ENCODE measurements around the gene CERS6. TPM values are rescaled to one million over a fixed set of nuclear protein-coding genes. Genes with fewer than 3 reads are reported as not detected.

CERS6 gene
- total and polyA plus RNA-seq, 2 experiments from 2014 or later: 40.9 to 99.1 TPM

DNA sequence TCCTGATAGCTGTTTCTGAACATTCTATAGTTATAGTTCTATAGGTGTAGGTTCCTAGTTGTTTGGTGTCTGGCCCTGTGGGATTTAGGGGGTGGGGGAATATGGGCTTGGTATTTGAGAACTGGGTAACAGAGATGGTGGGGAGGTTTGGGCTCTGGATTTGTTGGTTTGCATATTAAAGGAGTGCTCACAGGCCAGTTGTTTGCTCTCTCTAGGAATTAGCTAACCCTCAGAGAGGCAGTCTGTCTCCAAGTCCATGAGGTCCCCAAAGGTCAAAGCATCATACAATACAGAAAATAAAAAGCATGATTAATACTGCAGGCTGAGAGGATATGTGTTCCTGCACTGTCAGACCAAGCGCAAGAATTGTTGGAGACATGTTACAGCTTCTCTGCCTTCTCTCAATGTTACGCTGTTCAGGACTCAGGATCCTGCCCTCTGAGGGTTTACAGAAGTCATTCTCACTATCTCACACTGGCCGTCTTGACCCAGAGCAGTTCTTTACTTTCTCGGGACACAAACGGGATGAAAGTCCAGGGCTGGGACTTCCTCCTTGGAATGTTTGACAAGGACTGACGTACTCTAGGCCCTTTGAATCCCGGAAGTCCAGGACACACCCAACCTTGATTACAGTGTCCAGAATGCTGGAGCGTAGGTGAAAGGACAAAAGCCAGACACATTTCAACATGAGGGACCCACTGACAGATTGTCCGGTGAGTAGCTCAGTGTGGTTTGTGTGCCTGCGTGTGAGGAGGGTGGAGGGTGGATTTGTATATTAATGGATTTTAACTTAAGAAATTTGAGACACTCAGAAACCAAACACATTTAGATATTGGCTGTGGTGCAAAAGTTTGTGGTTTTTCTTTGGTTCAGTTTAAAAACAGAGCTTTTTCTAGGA, 346.1 kb downstream of the CERS6 start, which contains the start of gene NOSTRIN:
NOSTRIN (plus strand) TSS at position 677 of the 898 bp plus-strand sequence; CDS start at position 687, 10 bp downstream.
- WGBS (ENCODE audit: low lambda C conversion rate, missing lambda C conversion rate): 14% methylated on average over 10 of the region's 10 CpGs
- H3K27ac ChIP-seq: peak within 1 kb of the TSS; percentile 85
- TF ChIP-seq, protein P1, sequence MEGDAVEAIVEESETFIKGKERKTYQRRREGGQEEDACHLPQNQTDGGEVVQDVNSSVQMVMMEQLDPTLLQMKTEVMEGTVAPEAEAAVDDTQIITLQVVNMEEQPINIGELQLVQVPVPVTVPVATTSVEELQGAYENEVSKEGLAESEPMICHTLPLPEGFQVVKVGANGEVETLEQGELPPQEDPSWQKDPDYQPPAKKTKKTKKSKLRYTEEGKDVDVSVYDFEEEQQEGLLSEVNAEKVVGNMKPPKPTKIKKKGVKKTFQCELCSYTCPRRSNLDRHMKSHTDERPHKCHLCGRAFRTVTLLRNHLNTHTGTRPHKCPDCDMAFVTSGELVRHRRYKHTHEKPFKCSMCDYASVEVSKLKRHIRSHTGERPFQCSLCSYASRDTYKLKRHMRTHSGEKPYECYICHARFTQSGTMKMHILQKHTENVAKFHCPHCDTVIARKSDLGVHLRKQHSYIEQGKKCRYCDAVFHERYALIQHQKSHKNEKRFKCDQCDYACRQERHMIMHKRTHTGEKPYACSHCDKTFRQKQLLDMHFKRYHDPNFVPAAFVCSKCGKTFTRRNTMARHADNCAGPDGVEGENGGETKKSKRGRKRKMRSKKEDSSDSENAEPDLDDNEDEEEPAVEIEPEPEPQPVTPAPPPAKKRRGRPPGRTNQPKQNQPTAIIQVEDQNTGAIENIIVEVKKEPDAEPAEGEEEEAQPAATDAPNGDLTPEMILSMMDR (IDR thresholded peaks at IDR 0.05; ENCODE audit: poor library complexity): no peak
- no peak for TF ChIP-seq EZH2phosphoT487 (IDR thresholded peaks at IDR 0.05; ENCODE audit: low read depth, severe bottlenecking, unreplicated experiment)
- TF ChIP-seq EZH2 (IDR thresholded peaks at IDR 0.05; ENCODE audit: borderline replicate concordance): no peak
- H3K27me3 ChIP-seq: no peaks in the 10 kb centered on the region
- no peak within 1 kb of the TSS for H3K4me3 ChIP-seq
- H4K20me1 ChIP-seq (ENCODE audit: insufficient read depth, poor library complexity, severe bottlenecking): no peaks in the 10 kb centered on the region
- H3K9me3 ChIP-seq (ENCODE audit: low read depth): no peaks in the 10 kb centered on the region
- DNase-seq (ENCODE audit: low spot score): peak; percentile 81
- H3K79me2 ChIP-seq: peaks cover 4% of the 10 kb centered on the region
- H3K4me1 ChIP-seq (ENCODE audit: insufficient read depth): peaks cover 28% of the 10 kb centered on the region
- H3K9me2 ChIP-seq (replicated peaks; ENCODE audit: insufficient read depth): no peaks in the 10 kb centered on the region
- H2AFZ ChIP-seq: no peak within 1 kb of the TSS
- H3K36me3 ChIP-seq (replicated peaks; ENCODE audit: insufficient read depth, low read depth): no peaks in the 10 kb centered on the region
- H3K4me2 ChIP-seq: peak within 1 kb of the TSS; percentile 65

GRCh38 chr2:168802859-168803725, 347.0 kb downstream of the CERS6 start:
- H3K4me3 ChIP-seq: no peak overlapping the region
- H3K9me2 ChIP-seq (replicated peaks; ENCODE audit: insufficient read depth): no peaks in the 10 kb centered on the region
- peaks cover 4% of the 10 kb centered on the region for H3K79me2 ChIP-seq
- H3K27me3 ChIP-seq: no peaks in the 10 kb centered on the region
- peak overlapping the region; percentile 65 for H3K4me2 ChIP-seq
- H3K36me3 ChIP-seq (replicated peaks; ENCODE audit: insufficient read depth, low read depth): no peaks in the 10 kb centered on the region
- no peaks in the 10 kb centered on the region for H3K9me3 ChIP-seq (ENCODE audit: low read depth)
- peaks cover 26% of the 10 kb centered on the region for H3K4me1 ChIP-seq (ENCODE audit: insufficient read depth)
- H3K27ac ChIP-seq: peak overlapping the region; percentile 85
- DNase-seq (ENCODE audit: low spot score): no peak
- TF ChIP-seq EZH2phosphoT487 (IDR thresholded peaks at IDR 0.05; ENCODE audit: low read depth, severe bottlenecking, unreplicated experiment) (no peak), EZH2 (IDR thresholded peaks at IDR 0.05; ENCODE audit: borderline replicate concordance) (no peak)
- TF ChIP-seq, protein P1 (IDR thresholded peaks at IDR 0.05; ENCODE audit: poor library complexity): no peak
- WGBS (ENCODE audit: low lambda C conversion rate, missing lambda C conversion rate): 39% methylated on average over 5 of the region's 5 CpGs
- H2AFZ ChIP-seq: no peak overlapping the region
- H4K20me1 ChIP-seq (ENCODE audit: insufficient read depth, poor library complexity, severe bottlenecking): no peaks in the 10 kb centered on the region

DNA sequence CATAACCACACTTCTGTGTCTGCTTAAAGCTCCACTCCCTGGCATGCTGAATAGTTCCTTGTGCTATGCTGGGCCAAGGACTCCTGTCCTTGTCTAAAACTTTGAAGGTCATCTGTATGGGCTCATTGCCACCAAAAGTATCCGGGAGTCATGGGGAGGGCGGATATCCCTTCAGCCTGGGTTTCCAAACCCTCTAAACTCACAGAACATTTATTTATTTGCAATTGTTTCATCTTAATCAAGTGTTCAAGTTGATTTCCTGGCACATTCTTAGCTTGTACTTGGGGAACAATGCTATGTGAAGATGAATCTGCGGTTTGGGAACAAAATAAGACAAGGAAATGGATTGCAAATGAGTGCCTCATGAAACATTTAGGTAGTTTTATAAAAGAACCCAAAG, 348.1 kb downstream of the CERS6 start:
- WGBS (ENCODE audit: low lambda C conversion rate, missing lambda C conversion rate): 85% methylated on average over 3 of the region's 3 CpGs
- no peak overlapping the region for H2AFZ ChIP-seq
- H4K20me1 ChIP-seq (ENCODE audit: insufficient read depth, poor library complexity, severe bottlenecking): no peaks in the 10 kb centered on the region
- H3K27ac ChIP-seq: peak overlapping the region; percentile 85
- DNase-seq (ENCODE audit: low spot score): no peak
- TF ChIP-seq, protein P1 (IDR thresholded peaks at IDR 0.05; ENCODE audit: poor library complexity): no peak
- TF ChIP-seq EZH2 (IDR thresholded peaks at IDR 0.05; ENCODE audit: borderline replicate concordance): no peak
- TF ChIP-seq EZH2phosphoT487 (IDR thresholded peaks at IDR 0.05; ENCODE audit: low read depth, severe bottlenecking, unreplicated experiment): no peak
- H3K9me2 ChIP-seq (replicated peaks; ENCODE audit: insufficient read depth): no peaks in the 10 kb centered on the region
- H3K4me1 ChIP-seq (ENCODE audit: insufficient read depth): peaks cover 20% of the 10 kb centered on the region
- H3K4me3 ChIP-seq: no peak overlapping the region
- H3K79me2 ChIP-seq: peaks cover 4% of the 10 kb centered on the region
- H3K4me2 ChIP-seq: peak overlapping the region; percentile 65
- H3K9me3 ChIP-seq (ENCODE audit: low read depth): no peaks in the 10 kb centered on the region
- no peaks in the 10 kb centered on the region for H3K36me3 ChIP-seq (replicated peaks; ENCODE audit: insufficient read depth, low read depth)
- H3K27me3 ChIP-seq: no peaks in the 10 kb centered on the region
